Right renal cortex interstitium (tissue), 3 donors: Measurements from ENCODE around the gene PRPF19. TPM values are rescaled to one million over a fixed set of nuclear protein-coding genes. Genes with fewer than 3 reads are reported as not detected.
"Not testable (repeated sequence)": the region's sequence is repeated elsewhere in the genome, so short reads cannot be mapped to it uniquely, and the experiment has no call there.

Experiments
- DNase-seq, 3 donors: peaks; one replicate each; pipeline ENCODE4 v3.0.0-alpha.2; 2013; ENCODE audit warnings: low read depth in 3 of 3, low spot score in 2 of 3
- polyA plus RNA-seq, 3 donors: library from polyadenylated mRNA; unstranded; fragments of 120-200 nt; gene quantifications; one replicate each; pipeline ENCODE4 v1.2.1, GENCODE V29; 2013; ENCODE audit not compliant: insufficient read length in 3 of 3

PRPF19 gene
- polyA plus RNA-seq, 3 donors, result 132 to 140 (median 138) TPM

GRCh38 chr11:60910281-60910687, 3.9 kb upstream of the PRPF19 start:
- no peak for DNase-seq

- DNase-seq, result not testable (repeated sequence)
Observed at GRCh38 chr11:60909680-60910280, 3.4 kb upstream of the PRPF19 start.

- no peak for DNase-seq
Observed at GRCh38 chr11:60908803-60909202, 2.4 kb upstream of the PRPF19 start.

GRCh38 chr11:60905551-60906113, 753 bp downstream of the PRPF19 start:
- no peak for DNase-seq

- DNase-seq, result no peak
Observed at GRCh38 chr11:60905047-60905446, 1.3 kb downstream of the PRPF19 start.

- no peak for DNase-seq
Observed at GRCh38 chr11:60902625-60903024, 3.8 kb downstream of the PRPF19 start.

GRCh38 chr11:60900673-60901404, 5.5 kb downstream of the PRPF19 start:
- no peak for DNase-seq

GRCh38 chr11:60899977-60900376, 6.4 kb downstream of the PRPF19 start:
- DNase-seq, result no peak

GRCh38 chr11:60899046-60899936, 7.1 kb downstream of the PRPF19 start:
- no peak for DNase-seq

- no peak for DNase-seq
Observed at GRCh38 chr11:60897496-60897895, 8.9 kb downstream of the PRPF19 start.

- no peak for DNase-seq
Observed at GRCh38 chr11:60895687-60896086, 10.7 kb downstream of the PRPF19 start.

- no peak for DNase-seq
Observed at GRCh38 chr11:60891103-60891741, 15.2 kb downstream of the PRPF19 start.

- DNase-seq, result no peak
Observed at GRCh38 chr11:60890696-60891095, 15.7 kb downstream of the PRPF19 start.

GRCh38 chr11:60889869-60890311, 16.5 kb downstream of the PRPF19 start:
- DNase-seq, result no peak

GRCh38 chr11:60887556-60887955, 18.8 kb downstream of the PRPF19 start:
- no peak for DNase-seq

- no peak for DNase-seq
Observed at GRCh38 chr11:60880643-60881282, 25.6 kb downstream of the PRPF19 start.

- DNase-seq, result no peak
Observed at GRCh38 chr11:60879971-60880588, 26.3 kb downstream of the PRPF19 start.

GRCh38 chr11:60879104-60879503, 27.3 kb downstream of the PRPF19 start:
- no peak for DNase-seq

- DNase-seq, result no peak
Observed at GRCh38 chr11:60878245-60879101, 27.9 kb downstream of the PRPF19 start.
